Thyroid gland (tissue), 4 donors: ENCODE results near the gene AHSG. TPM values are rescaled to one million over a fixed set of nuclear protein-coding genes. Genes with fewer than 3 reads are reported as not detected.

Source experiments
- DNase-seq, 2 donors: peaks; one replicate each; pipeline ENCODE4 v3.0.0-alpha.2; 2019
- H3K27ac ChIP-seq, 3 donors: fragments of 200-600 bp; sonication (generic); 1 replicate in 2 of 3; 2 replicates in 1 of 3; pipeline ENCODE4 v1.5.1; 2016 to 2019; ENCODE audit warnings: mild to moderate bottlenecking in 1 of 3, moderate library complexity in 1 of 3
- H3K27me3 ChIP-seq: fragments of 200-600 bp; sonication (generic); one replicate; pipeline ENCODE4 v1.5.1; 2019
- H3K36me3 ChIP-seq, 2 donors: fragments of 200-600 bp; sonication (generic); one replicate each; pipeline ENCODE4 v1.5.1; 2016 to 2019
- H3K4me1 ChIP-seq, 2 donors: fragments of 200-600 bp; sonication (generic); one replicate each; pipeline ENCODE4 v1.5.1; 2017 to 2019
- H3K4me3 ChIP-seq, 3 donors: fragments of 200-600 bp; sonication (generic); replicated peaks in 1 of 3; 1 replicate in 2 of 3; 2 replicates in 1 of 3; pipeline ENCODE4 v1.5.1; 2016; ENCODE audit warnings: mild to moderate bottlenecking in 1 of 3
- H3K9me3 ChIP-seq: fragments of 200-600 bp; sonication (generic); one replicate; pipeline ENCODE4 v1.5.1; 2017
- CTCF ChIP-seq, 6 experiments: fragments of 200-600 bp in 3 of 6; fragments of 450-650 bp in 3 of 6; sonication (generic) in 3 of 6; IDR thresholded peaks; one replicate each; pipeline ENCODE4 v1.5.1; 2016 to 2019; ENCODE audit warnings: antibody characterized with exemption in 6 of 6, mild to moderate bottlenecking in 2 of 6, inconsistent platforms in 1 of 6, moderate library complexity in 1 of 6
- POLR2A ChIP-seq, 2 donors: fragments of 450-650 bp; IDR thresholded peaks; one replicate each; pipeline ENCODE4 v1.6.1; 2017; ENCODE audit warnings: antibody characterized with exemption in 2 of 2, mild to moderate bottlenecking in 2 of 2, moderate library complexity in 1 of 2
- WGBS, 2 donors: methylation state at CpG; one replicate each; pipeline ENCODE4 v1.1.5; 2017; 5-methylcytosine and 5-hydroxymethylcytosine counted together
- intact Hi-C: fragments of 100-400 bp; cut with DNase I; formaldehyde crosslinking; loops from one replicate; pipeline ENCODE4 v1.15.1; 2023
- total RNA-seq, 4 donors: library from RNA; depleted of rRNA; stranded (reverse); fragments of >200 nt; gene quantifications; one replicate each; pipeline ENCODE4 v1.2.3, GENCODE V29; 2016

Gene AHSG
- total RNA-seq, 4 donors from 2014 or later: not detected

DNA sequence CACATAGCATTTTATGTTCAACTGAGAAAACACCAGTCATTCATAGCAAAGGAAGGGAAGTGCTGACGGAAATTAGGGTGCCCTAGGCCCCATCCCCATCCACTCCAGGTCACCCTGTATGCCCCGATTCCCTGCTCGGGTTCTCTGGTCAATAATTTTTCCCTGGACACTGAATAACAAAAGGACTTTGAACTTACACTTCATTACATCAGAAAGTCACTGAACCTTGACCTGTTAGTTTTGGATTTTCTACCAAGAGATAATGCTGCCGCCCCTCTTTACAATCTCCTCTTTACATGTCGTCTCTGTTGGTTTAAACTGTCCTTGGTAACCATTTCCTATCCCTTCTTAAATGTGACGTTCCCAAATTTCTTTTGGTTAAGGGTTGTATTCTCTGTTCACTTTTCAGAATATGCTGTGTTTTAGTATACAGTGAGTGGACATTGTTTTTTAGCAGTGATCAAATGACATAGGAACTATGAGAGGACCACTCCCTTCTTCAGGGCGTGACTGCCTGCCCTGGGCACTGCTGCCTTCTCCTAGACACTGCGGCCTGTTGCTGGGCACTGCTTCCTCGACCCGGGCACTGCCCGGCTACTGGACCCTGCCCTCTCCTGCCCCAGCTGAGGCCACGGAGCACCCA lies 13.6 kb upstream of the AHSG start:
- Histone ChIP-seq H3K9me3 (no peaks in the 10 kb centered on the region), H3K4me1 (peaks cover 0 to 3% of the 10 kb centered on the region in 2 donors), H3K36me3 (no peaks in the 10 kb centered on the region), H3K4me3 (no peak overlapping the region), H3K27ac (no peak overlapping the region), H3K27me3 (no peaks in the 10 kb centered on the region)
- WGBS, 2 donors: 78 to 80% methylated on average over 12 of the region's 12 CpGs
- TF ChIP-seq POLR2A (IDR thresholded peaks at IDR 0.05): no peak
- no peak for TF ChIP-seq CTCF (IDR thresholded peaks at IDR 0.05)
- intact Hi-C loops: no loop called here
- no peak for DNase-seq

DNA sequence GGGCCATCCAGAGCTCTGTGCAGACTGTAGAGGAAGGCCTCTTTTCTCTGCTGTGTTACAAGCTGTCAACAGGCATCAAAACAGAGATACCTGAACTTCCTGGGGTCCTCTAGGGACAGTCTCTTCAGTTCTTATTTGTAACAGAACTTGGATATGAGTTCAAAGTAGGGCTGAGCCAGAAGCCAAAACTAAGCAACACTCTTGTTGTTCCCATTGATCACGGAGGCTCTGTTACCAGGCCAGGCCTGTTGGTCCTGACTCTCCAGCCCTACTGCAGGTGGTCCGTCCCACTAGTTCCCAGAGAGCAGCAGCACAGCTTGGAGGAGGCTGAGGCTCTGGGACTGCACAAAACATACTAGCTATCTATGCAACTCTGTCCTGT lies 13.1 kb upstream of the AHSG start:
- Histone ChIP-seq H3K4me1 (peaks cover 0 to 3% of the 10 kb centered on the region in 2 donors), H3K4me3 (no peak overlapping the region), H3K9me3 (no peaks in the 10 kb centered on the region), H3K27ac (no peak overlapping the region), H3K27me3 (no peaks in the 10 kb centered on the region), H3K36me3 (no peaks in the 10 kb centered on the region)
- intact Hi-C loops: no loop called here
- TF ChIP-seq CTCF (IDR thresholded peaks at IDR 0.05): no peak
- no peak for TF ChIP-seq POLR2A (IDR thresholded peaks at IDR 0.05)
- 82 to 94% methylated on average over 2 of the region's 2 CpGs for WGBS, 2 donors
- no peak for DNase-seq

DNA sequence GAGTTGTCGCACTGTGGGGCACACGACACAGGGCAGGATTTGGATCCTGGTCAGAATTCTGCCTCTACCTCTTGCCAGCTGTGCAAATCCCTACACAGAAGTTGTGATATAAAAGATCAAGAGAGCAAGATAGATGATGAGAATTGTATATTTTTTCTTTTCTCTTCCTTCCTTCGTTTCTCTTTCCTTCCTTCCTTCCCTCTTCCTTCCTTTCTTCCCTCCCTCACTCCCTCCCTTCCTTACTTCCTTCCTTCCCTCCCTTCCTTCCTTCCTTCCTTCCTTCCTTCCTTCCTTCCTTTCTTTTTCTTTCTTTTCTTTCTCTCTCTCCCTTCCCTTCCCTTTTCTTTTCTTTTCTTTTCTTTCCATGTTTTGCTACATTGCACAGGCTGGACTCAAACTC lies 12.0 kb upstream of the AHSG start:
- no peaks in the 10 kb centered on the region for H3K27me3 ChIP-seq
- no peak overlapping the region for H3K4me3 ChIP-seq
- no peak overlapping the region for H3K27ac ChIP-seq
- intact Hi-C loops: no loop called here
- WGBS, 2 donors: 62 to 63% methylated on average over 3 of the region's 3 CpGs
- H3K36me3 ChIP-seq: no peaks in the 10 kb centered on the region
- DNase-seq: no peak
- H3K4me1 ChIP-seq: peaks cover 0 to 3% of the 10 kb centered on the region in 2 donors
- no peak for TF ChIP-seq CTCF (IDR thresholded peaks at IDR 0.05)
- no peak for TF ChIP-seq POLR2A (IDR thresholded peaks at IDR 0.05)
- no peaks in the 10 kb centered on the region for H3K9me3 ChIP-seq

DNA sequence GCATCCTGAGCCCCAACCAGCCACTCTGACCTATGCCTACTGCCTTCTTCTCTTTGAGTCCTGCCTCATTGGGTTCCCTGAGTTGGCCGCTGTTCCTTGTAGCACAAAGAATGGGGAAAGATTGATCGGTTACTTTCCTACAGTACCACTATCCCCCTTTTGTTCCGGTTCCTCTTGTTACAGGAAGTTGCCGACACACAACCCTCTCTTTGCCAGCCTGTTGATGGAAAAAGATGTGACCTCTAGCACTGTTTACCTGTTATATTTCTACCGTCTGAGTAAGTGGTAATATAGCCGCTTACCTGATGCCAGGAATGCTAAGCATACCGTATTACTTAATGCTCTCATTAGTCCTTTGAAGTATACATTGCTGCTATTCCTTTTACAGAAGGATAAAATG lies 9.7 kb upstream of the AHSG start:
- H3K27me3 ChIP-seq: no peaks in the 10 kb centered on the region
- H3K4me1 ChIP-seq: peaks cover 0 to under 1% of the 10 kb centered on the region in 2 donors
- no peak overlapping the region for H3K27ac ChIP-seq
- H3K9me3 ChIP-seq: no peaks in the 10 kb centered on the region
- DNase-seq: no peak
- H3K4me3 ChIP-seq: no peak overlapping the region
- intact Hi-C loops: no loop called here
- WGBS, 2 donors: 85 to 90% methylated on average over 7 of the region's 7 CpGs
- no peaks in the 10 kb centered on the region for H3K36me3 ChIP-seq
- TF ChIP-seq POLR2A (IDR thresholded peaks at IDR 0.05) (no peak), CTCF (IDR thresholded peaks at IDR 0.05) (no peak)

DNA sequence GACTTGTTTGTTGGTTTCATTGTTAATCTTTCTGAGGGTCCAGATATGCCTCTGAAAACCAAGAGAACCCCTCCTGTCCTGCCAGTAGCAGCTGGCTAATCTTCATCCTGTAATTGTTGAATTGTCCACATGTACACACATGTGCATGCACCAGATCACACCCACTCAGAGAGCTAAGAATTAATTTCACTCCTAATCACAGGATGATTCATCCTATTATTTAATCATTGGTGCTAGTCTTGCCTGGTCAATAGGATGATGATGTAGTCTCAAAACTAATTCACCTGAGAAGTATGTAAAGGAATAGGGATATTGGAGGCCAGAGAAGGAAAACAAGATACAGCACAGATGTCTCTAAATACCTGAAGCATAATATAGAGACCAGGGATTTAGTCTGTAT lies 7.8 kb upstream of the AHSG start:
- TF ChIP-seq POLR2A (IDR thresholded peaks at IDR 0.05) (no peak), CTCF (IDR thresholded peaks at IDR 0.05) (no peak)
- Histone ChIP-seq H3K4me1 (no peaks in the 10 kb centered on the region), H3K4me3 (no peak overlapping the region), H3K9me3 (no peaks in the 10 kb centered on the region), H3K27ac (no peak overlapping the region), H3K27me3 (no peaks in the 10 kb centered on the region), H3K36me3 (no peaks in the 10 kb centered on the region)
- no peak for DNase-seq
- intact Hi-C loops: no loop called here
